ENCODE results near the gene INPP5J. TPM values are rescaled to one million over a fixed set of nuclear protein-coding genes. Genes with fewer than 3 reads are reported as not detected.

INPP5J gene
- total and polyA plus RNA-seq, 9 of the 15 experiments (the other 6 are each of a cell fraction or from before 2014, with no cell fraction given) = 0.10 to 6.3 (median 4.8) TPM

DNA sequence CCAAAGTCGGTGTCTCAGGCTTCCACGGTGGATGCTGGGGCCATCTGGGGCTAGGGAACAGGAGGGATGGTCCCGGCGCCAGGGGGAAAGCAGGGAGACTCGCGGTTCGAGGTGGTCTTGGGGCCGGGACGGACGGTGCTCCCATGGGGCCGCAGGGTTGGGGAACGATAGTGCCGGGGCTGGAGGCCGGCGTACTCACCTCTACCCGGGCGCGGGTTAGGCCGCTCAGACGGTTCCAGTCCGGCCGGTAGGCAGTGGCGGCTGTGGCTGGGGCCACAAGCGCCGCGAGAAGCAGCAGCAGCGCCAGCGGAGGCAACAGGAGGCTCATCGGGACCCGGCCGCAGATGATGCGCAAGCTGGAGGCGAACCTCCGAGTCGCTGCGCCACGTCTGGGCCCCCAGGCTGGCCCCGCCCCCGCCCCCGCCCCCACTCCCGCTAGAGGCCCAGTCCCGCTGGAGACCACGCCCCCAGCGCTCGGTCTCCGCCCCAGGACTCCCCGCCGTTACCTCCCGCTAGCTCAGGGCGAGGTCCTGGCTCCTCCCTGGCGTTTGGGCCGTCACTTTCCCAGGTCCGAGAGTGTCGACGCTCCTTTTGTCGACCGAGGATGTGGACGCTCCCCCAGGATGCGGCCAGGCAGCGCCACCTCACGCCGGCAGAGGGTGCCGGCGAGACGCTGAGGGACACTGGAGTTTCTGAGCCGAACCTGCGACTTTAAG, 15.4 kb upstream of the INPP5J start, which contains the start of gene SELENOM (continued):
- no peak for TF ChIP-seq ZBTB2 (IDR thresholded peaks at IDR 0.05)
- TF ChIP-seq, protein P1, sequence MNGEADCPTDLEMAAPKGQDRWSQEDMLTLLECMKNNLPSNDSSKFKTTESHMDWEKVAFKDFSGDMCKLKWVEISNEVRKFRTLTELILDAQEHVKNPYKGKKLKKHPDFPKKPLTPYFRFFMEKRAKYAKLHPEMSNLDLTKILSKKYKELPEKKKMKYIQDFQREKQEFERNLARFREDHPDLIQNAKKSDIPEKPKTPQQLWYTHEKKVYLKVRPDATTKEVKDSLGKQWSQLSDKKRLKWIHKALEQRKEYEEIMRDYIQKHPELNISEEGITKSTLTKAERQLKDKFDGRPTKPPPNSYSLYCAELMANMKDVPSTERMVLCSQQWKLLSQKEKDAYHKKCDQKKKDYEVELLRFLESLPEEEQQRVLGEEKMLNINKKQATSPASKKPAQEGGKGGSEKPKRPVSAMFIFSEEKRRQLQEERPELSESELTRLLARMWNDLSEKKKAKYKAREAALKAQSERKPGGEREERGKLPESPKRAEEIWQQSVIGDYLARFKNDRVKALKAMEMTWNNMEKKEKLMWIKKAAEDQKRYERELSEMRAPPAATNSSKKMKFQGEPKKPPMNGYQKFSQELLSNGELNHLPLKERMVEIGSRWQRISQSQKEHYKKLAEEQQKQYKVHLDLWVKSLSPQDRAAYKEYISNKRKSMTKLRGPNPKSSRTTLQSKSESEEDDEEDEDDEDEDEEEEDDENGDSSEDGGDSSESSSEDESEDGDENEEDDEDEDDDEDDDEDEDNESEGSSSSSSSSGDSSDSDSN (IDR thresholded peaks at IDR 0.05; ENCODE audit: borderline replicate concordance in 1 of 2, low read depth in 2 of 2, low read length in 2 of 2) = peak in 1 of 2 experiments; percentile 15; a peak in 1 of 4 replicates
- peak; percentile 94 for TF ChIP-seq CREM (IDR thresholded peaks at IDR 0.05; ENCODE audit: low read depth)
- TF ChIP-seq SIN3B (IDR thresholded peaks at IDR 0.05; ENCODE audit: low read depth) = peak; percentile 63; the same call in 1 of the 2 replicates
- peak; percentile 66 for TF ChIP-seq DEAF1 (CRISPR knock-in tag; IDR thresholded peaks at IDR 0.05)
- peak; percentile 90 to 92 (median 90) for TF ChIP-seq CTCF (IDR thresholded peaks at IDR 0.05 in 2 of 3, conservative IDR thresholded peaks at IDR 0.05 in 1 of 3; ENCODE audit: insufficient read depth in 2 of 3, low read depth in 1 of 3, low read length in 3 of 3)
- peak; percentile 48; the same call in 1 of the 2 replicates for TF ChIP-seq ATF7 (IDR thresholded peaks at IDR 0.05)
- TF ChIP-seq MTA1 (IDR thresholded peaks at IDR 0.05; ENCODE audit: borderline replicate concordance) = peak; percentile 86
- peak; percentile 58 for TF ChIP-seq PKNOX1 (IDR thresholded peaks at IDR 0.05)
- TF ChIP-seq RCOR1 (IDR thresholded peaks at IDR 0.05; ENCODE audit: borderline replicate concordance in 1 of 2, low read depth in 2 of 2, low read length in 2 of 2) = peak in 1 of 2 experiments; percentile 51; a peak in 1 of 4 replicates
- peak in 1 of 3 experiments; percentile 26 for TF ChIP-seq YY1 (IDR thresholded peaks at IDR 0.05; ENCODE audit: borderline replicate concordance in 1 of 3, control insufficient read depth in 1 of 3, extremely low read depth in 1 of 3, insufficient read depth in 3 of 3, insufficient read length in 1 of 3, insufficient replicate concordance in 2 of 3, low read depth in 1 of 3, low read length in 2 of 3)
- TF ChIP-seq MYC (IDR thresholded peaks at IDR 0.05; ENCODE audit: low read depth, low read length) = peak; percentile 25; the same call in 1 of the 2 replicates
- no peak for TF ChIP-seq MYC (CRISPR knock-in tag; IDR thresholded peaks at IDR 0.05; ENCODE audit: borderline replicate concordance, low read depth)
- TF ChIP-seq MAFK (IDR thresholded peaks at IDR 0.05; ENCODE audit: low read length) = 0 out of 2 replicates have a peak, but pooled peaks have one; percentile 10
- TF ChIP-seq RBM14 (IDR thresholded peaks at IDR 0.05; ENCODE audit: borderline replicate concordance, insufficient read depth, low read depth, low read length) = no peak
- TF ChIP-seq RB1 (IDR thresholded peaks at IDR 0.05; ENCODE audit: low read depth) = 0 out of 2 replicates have a peak, but pooled peaks have one; percentile 7
- no peak for TF ChIP-seq DNMT1 (IDR thresholded peaks at IDR 0.05)
- no peak for TF ChIP-seq ZNF140 (CRISPR knock-in tag; IDR thresholded peaks at IDR 0.05)
